ENCODE data around the gene RC3H1. TPM values are rescaled to one million over a fixed set of nuclear protein-coding genes. Genes with fewer than 3 reads are reported as not detected.

Gene RC3H1
- total and polyA plus RNA-seq, 9 of the 15 experiments (the other 6 are each of a cell fraction or from before 2014, with no cell fraction given): 2.4 to 31.7 (median 12.4) TPM

DNA sequence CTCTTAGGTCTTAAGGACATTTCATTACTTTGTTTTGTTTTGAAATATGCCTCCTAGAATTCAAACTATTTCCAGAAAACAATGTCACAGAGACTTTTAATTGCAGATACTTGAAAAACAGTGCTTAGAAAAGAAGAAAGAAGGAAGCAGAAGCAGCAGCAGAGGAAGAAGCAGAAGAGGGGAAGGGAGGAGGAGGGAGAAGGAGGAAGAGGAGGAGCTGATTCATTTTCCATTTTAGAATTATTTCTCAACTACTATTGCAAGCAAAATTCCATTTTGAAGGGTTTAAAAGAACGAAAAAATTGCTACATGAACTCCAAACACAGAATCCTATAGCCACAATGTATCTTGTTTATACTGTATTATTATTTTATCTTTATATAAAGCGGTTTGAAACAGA, 13.9 kb downstream of the RC3H1 start (continued):
- TF ChIP-seq, protein P1, sequence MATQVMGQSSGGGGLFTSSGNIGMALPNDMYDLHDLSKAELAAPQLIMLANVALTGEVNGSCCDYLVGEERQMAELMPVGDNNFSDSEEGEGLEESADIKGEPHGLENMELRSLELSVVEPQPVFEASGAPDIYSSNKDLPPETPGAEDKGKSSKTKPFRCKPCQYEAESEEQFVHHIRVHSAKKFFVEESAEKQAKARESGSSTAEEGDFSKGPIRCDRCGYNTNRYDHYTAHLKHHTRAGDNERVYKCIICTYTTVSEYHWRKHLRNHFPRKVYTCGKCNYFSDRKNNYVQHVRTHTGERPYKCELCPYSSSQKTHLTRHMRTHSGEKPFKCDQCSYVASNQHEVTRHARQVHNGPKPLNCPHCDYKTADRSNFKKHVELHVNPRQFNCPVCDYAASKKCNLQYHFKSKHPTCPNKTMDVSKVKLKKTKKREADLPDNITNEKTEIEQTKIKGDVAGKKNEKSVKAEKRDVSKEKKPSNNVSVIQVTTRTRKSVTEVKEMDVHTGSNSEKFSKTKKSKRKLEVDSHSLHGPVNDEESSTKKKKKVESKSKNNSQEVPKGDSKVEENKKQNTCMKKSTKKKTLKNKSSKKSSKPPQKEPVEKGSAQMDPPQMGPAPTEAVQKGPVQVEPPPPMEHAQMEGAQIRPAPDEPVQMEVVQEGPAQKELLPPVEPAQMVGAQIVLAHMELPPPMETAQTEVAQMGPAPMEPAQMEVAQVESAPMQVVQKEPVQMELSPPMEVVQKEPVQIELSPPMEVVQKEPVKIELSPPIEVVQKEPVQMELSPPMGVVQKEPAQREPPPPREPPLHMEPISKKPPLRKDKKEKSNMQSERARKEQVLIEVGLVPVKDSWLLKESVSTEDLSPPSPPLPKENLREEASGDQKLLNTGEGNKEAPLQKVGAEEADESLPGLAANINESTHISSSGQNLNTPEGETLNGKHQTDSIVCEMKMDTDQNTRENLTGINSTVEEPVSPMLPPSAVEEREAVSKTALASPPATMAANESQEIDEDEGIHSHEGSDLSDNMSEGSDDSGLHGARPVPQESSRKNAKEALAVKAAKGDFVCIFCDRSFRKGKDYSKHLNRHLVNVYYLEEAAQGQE (IDR thresholded peaks at IDR 0.05; ENCODE audit: borderline replicate concordance): no peak
- TF ChIP-seq, protein P1 (CRISPR knock-in tag; IDR thresholded peaks at IDR 0.05; ENCODE audit: low read depth): no peak

DNA sequence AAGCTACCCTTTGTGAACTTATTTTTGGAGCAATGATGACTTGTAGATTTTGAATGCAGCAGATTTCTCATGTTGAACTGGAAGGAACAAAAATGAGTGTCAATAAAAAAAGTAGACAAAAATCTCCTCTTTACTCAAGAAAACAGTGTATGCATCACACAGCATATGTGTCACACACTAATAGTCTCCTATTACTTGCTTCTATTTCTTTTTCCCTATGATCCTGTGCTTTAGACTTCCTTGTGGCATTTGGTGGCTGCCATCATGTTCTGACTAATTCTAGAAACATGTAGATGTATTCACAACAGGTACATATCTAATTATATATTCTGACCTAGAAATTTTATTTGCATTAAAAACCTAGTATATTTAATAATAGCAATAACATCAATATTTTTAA, 14.3 kb downstream of the RC3H1 start:
- no TSS peak for BruUV-seq (replicated peaks)
- peaks cover 80% of the 10 kb centered on the region for H3K79me2 ChIP-seq (ENCODE audit: control insufficient read depth, insufficient read depth, low read length)
- H3K4me2 ChIP-seq (ENCODE audit: insufficient read depth, low read length): no peak overlapping the region
- no peaks in the 10 kb centered on the region for H3K27me3 ChIP-seq (ENCODE audit: control insufficient read depth in 2 of 2, insufficient read depth in 2 of 2, low read length in 2 of 2)
- no peak for ATAC-seq
- POLR2A ChIA-PET: no interaction called here
- no peaks in the 10 kb centered on the region; the same call in 1 of the 2 replicates for H4K20me1 ChIP-seq (replicated peaks; ENCODE audit: control insufficient read depth, insufficient read depth, low read length)
- no peak overlapping the region for H3K9ac ChIP-seq (ENCODE audit: insufficient read depth in 1 of 2, low read depth in 2 of 2, low read length in 2 of 2)
- no peak overlapping the region for H3K4me3 ChIP-seq
- intact Hi-C loops (cut with micrococcal nuclease): no loop called here
- H3K9me1 ChIP-seq (ENCODE audit: control insufficient read depth, insufficient read depth, low read length): no peaks in the 10 kb centered on the region
- H3K4me1 ChIP-seq (replicated peaks in 1 of 2; ENCODE audit: control insufficient read depth in 2 of 2, insufficient read depth in 2 of 2, low read length in 2 of 2): peaks cover 0 to 3% of the 10 kb centered on the region in 2 experiments; a peak in 3 of 5 replicates
- CTCF ChIA-PET (ENCODE audit: low intra/inter-chr PET ratio): no interaction called here
- no peak for FAIRE-seq
- H3K27ac ChIP-seq (ENCODE audit: extremely low read depth, low read depth, low read length): no peak overlapping the region; the same call in 2 of the 3 replicates
- no peak overlapping the region for H2AFZ ChIP-seq (ENCODE audit: low read depth, low read length)
- H3K9me3 ChIP-seq (replicated peaks; ENCODE audit: control insufficient read depth, insufficient read depth, low read depth, low read length): no peaks in the 10 kb centered on the region
- DNase-seq (ENCODE audit: extremely low read depth in 1 of 4, low spot score in 3 of 4): no peak
- in situ Hi-C loops (cut with MboI): no loop called here
- H3K36me3 ChIP-seq (ENCODE audit: control insufficient read depth, insufficient read depth, low read length): peaks cover 30% of the 10 kb centered on the region; the same call in 2 of the 3 replicates
- TF ChIP-seq NFE2 (IDR thresholded peaks at IDR 0.05; ENCODE audit: low read depth) (no peak), MTF1 (CRISPR knock-in tag; IDR thresholded peaks at IDR 0.05; ENCODE audit: borderline replicate concordance) (no peak), HEY1 (CRISPR knock-in tag; IDR thresholded peaks at IDR 0.05; ENCODE audit: borderline replicate concordance) (no peak), CAMTA2 (CRISPR knock-in tag; conservative IDR thresholded peaks at IDR 0.05) (no peak), RFX5 (IDR thresholded peaks at IDR 0.05; ENCODE audit: low read depth, low read length) (no peak), SUPT5H (IDR thresholded peaks at IDR 0.05) (no peak), ZNF57 (CRISPR knock-in tag; IDR thresholded peaks at IDR 0.05) (no peak), DIDO1 (tag; IDR thresholded peaks at IDR 0.05; ENCODE audit: low read depth) (no peak), C11orf30 (IDR thresholded peaks at IDR 0.05; ENCODE audit: low read depth) (no peak), GATAD2B (IDR thresholded peaks at IDR 0.05; ENCODE audit: borderline replicate concordance) (no peak), CTBP1 (IDR thresholded peaks at IDR 0.05; ENCODE audit: borderline replicate concordance) (no peak), ETS2 (tag; IDR thresholded peaks at IDR 0.05; ENCODE audit: borderline replicate concordance, poor library complexity, severe bottlenecking) (no peak)
- TF ChIP-seq, protein P2, sequence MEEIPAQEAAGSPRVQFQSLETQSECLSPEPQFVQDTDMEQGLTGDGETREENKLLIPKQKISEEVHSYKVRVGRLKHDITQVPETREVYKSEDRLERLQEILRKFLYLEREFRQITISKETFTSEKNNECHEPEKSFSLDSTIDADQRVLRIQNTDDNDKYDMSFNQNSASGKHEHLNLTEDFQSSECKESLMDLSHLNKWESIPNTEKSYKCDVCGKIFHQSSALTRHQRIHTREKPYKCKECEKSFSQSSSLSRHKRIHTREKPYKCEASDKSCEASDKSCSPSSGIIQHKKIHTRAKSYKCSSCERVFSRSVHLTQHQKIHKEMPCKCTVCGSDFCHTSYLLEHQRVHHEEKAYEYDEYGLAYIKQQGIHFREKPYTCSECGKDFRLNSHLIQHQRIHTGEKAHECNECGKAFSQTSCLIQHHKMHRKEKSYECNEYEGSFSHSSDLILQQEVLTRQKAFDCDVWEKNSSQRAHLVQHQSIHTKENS (CRISPR knock-in tag; IDR thresholded peaks at IDR 0.05): no peak

Measured in K562 (cell line).